GM19099 (cell line): Measurements from ENCODE around the gene GTPBP10.

ENCODE experiments used
- POLR2A ChIP-seq: IDR thresholded peaks from 3 replicates; pipeline ENCODE4 v1.6.1; 2011; ENCODE audit warnings: low read depth; ENCODE audit not compliant: insufficient read length; ENCODE audit errors: extremely low read depth

The GTPBP10 gene, protein sequence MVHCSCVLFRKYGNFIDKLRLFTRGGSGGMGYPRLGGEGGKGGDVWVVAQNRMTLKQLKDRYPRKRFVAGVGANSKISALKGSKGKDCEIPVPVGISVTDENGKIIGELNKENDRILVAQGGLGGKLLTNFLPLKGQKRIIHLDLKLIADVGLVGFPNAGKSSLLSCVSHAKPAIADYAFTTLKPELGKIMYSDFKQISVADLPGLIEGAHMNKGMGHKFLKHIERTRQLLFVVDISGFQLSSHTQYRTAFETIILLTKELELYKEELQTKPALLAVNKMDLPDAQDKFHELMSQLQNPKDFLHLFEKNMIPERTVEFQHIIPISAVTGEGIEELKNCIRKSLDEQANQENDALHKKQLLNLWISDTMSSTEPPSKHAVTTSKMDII

DNA sequence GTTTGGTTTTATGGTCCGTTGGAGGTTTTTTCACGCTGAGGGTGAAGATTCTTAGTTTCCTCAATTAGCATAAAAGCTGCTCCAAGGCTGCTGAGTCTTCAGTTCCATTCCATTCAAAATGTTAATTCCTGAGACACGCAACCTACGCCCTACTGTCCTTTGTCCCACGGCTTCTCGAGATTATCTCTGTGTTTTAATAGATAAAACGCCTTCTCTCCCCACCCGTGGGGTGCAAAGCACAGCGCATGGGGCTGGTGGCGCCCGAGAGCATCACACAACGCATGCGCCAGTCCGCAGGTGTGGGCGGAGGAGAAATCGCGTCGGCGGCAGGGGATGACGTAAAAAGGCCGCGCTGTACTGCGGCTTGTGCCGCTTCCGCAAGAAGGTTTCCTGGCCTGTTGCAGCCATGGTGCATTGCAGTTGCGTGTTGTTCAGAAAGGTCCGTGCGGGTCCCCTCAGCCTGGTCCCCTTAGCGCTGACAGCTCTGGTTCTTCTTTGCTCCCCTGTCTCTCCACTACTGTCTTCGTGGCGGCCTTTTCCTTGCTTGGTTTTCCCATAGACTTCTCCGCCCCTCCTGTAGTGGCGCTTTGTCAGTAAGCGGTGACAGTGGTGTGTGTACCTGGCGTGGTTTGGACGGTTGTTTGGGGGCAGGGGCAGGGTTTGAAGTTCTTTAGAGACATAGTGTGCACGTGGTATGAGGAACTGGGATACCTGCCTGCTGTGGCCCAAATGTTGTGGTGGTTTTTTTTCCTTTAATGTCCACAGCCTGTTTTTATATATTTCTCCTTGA, at the start of gene GTPBP10:
Gene GTPBP10, plus strand, starts transcription at position 381 of the 790 bp plus-strand sequence. Its CDS starts 26 bp downstream, at position 407.
- peak; percentile 90 for TF ChIP-seq POLR2A

DNA sequence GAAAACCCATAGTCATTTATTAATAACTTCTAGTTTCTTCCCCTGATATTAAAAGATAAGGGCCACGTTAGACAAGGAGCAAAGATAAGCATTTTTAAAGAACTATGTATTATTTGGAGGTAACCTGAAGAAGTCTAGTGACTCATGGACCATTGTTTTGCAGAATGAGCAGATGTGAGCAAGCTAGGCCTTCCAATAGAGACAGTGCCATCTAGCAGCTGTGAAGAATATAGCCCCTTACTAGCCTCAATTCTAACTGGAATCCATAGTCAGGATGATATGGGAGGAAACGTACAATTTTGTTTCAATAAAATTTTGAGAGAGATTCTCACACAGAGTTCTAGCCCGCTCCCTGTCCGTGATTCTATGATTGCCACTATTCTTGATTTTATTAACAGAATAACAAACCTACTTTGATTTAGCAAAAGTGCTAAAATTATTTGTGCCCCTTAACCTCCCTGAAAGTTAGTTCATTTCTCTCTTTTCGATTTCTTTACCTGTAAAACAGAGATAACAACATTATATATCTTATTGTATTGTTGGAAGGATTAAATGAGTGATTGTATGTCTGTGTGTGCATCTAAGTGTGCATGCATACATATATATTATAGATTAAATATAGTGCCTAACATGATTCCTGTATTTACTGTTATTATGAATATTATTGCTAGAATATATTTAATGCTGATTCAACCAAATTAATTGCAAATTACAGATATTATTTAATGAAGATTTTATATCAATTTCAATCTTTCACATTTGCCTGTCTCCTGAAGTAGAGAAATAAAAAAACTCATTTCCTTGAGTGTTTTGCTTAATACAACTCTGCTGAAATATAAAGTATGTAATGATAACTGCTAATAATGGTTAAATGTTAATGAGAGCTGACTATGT, 48.1 kb upstream of the GTPBP10 start:
- no peak for TF ChIP-seq POLR2A

DNA sequence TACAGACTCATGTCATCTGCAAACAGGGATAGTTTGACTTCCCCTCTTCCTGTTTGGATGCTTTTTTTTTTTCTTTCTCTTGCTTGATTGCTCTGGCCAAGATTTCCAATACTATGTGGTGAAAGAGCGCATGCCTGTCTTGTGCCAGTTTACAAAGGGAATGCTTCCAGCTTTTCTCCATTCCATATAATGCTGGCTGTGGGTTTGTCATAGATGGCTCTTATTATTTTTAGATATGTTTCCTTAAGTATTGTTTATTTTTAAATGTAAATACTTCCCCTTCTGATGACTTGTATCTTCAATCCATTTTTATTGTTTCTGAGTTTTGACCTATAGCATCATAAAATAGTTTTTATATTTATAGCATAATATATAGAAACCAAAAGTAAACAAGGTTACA, 43.3 kb upstream of the GTPBP10 start:
- no peak for TF ChIP-seq POLR2A

DNA sequence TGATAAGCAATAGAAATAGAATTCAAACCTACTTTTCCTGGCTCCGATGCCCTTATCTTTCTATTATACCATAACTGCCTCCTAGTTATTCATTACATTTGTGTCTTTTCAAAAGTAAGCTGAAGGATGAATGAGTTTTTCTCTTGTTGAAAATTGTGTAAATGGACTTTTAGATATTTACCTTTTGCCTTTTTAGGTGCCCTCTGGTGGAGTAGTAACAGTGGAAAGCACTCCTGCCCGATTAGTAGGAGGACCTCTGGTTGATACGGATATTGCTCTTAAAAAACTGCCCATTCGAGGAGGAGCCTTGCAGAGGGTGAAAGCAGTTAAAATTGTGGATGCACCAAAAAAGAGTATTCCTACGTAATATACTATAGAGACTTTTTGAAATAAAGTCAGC, 36.6 kb upstream of the GTPBP10 start:
- TF ChIP-seq POLR2A, result no peak

DNA sequence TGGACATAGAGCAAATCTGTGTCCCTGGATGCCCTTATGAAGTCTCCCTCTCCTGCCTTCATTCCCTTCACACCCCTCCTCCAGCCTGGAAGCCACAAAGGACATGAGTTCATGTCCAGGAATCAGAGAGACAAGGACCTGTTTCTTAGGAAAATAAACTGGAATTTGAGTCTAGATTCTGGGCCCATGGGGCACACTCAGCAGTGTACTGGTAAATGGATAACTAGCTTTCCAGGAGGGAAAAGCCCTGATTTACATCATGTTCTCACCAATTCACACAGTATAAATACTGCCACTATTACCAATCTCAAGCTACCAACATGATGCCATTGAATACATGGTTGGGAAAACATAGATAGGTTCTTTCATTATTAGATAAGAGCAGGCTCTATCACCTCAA, 35.3 kb upstream of the GTPBP10 start:
- no peak for TF ChIP-seq POLR2A

DNA sequence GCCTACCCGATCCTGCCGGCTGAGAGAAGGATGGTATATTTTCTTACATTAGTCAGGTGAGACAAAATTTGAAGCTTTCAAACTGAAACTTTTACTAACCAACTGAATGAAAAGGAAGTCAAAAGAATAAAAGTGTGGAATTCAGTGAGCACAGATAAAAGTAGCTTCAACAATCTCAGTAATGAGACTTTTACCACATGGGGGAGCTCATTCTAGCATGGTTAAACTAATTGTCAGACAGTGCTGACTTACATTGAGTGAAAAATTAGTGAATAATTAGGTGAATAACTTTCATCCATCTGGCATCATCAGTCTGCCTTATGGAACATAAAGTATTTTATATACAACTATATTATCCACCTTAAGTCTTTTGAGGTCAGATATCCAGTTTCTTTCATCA, 33.8 kb upstream of the GTPBP10 start:
- no peak for TF ChIP-seq POLR2A

GRCh38 chr7:90313907-90314306, 32.6 kb upstream of the GTPBP10 start:
- no peak for TF ChIP-seq POLR2A

- no peak for TF ChIP-seq POLR2A
Observed at GRCh38 chr7:90320014-90320413, 26.5 kb upstream of the GTPBP10 start.

DNA sequence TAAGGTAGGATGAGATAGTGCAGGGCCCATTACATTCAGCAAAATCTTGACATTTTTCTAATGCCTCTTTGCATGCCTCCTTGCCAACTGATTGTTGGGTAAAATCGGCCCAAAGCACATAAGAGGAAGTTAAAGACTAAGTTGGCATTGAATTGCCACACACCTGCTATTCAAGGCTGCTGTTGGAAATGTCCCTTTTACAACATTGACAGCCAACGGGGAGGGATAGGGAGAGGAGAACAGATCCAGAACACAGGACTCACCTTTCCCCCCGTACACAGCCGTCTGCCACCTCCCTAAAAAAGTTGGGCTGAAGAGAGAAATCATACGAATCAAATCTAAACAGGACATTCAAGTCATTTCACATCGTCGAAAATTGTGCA, 26.1 kb upstream of the GTPBP10 start:
- no peak for TF ChIP-seq POLR2A

DNA sequence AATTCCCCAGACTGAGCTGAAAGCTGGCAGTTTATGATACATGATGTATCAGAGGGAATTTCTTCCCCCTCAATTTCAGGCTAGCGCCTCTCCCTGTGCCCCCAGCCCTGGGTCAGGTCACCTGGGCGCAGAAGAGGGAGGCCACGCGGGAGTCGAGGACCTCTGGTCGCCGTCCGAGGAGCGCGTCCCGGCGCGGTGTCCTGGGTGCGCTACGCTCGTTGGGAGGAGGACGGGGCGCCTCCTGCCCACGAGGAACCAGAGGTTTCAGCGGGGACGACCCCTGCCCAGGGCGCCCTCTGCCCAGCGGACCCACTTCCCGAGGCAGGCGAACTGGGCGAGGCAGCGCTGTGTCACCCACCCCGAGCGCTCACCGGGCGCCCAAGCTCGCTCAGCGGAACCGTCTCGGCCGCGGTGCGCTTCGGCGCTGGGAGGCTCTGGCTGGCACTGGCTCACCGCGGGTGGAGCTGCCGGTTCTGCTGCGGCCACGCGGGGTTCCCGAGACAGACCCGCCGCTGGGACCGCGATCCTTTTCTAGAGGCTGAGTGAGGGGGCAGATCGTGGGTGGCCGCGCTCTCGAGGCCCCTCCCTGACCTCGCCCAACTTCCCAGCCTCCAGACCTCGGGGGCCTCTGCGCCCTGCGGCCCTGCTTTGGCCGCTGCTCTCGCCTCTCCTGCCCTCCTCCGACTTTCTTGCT, 25.6 kb upstream of the GTPBP10 start, which contains the start of gene FAM237B:
Gene FAM237B, minus strand, starts transcription at position 504 of the 694 bp plus-strand sequence. CDS start 1,556 bp downstream, outside the sequence.
- no peak for TF ChIP-seq POLR2A

DNA sequence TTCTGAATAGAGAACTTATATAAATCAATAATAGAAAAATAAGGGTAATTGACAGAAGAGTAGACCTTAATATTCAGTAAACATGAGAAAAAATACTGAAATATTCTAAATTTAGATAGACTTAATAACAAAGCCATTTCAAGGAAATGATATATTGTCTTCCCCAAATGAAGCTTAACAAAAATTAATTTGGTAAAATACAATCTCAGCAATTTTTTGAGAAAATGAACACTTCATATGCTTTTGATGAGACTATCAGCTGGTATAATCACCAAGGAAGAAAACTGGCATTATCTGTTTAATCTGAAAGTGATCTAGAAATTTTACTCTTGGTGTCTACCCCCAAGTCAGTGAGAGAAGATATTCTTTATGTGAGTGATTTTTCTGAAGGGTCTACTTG, 23.7 kb upstream of the GTPBP10 start:
- TF ChIP-seq POLR2A, result no peak

- TF ChIP-seq POLR2A, result no peak
Observed at GRCh38 chr7:90326500-90326899, 20.0 kb upstream of the GTPBP10 start.

GRCh38 chr7:90334193-90334843, 12.2 kb upstream of the GTPBP10 start:
- TF ChIP-seq POLR2A, result no peak

DNA sequence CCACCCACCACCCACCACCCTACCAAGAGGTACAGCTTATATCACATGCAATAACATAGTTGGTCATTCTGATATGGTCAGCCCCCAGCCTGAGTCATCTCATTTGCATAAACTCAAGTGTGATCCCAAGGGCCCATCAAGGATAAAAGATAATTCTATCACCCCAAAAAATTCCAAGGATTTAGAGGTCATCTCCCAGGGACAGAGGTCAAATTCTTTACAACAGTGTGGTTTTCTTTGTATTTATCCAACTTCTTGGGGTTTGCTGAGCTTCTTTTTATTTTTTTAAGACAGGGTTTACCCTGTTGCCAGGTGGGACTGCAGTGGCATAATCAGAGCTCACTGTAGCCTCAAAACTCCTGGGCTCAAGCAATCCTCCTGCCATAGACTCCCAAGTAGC, 9.4 kb upstream of the GTPBP10 start:
- TF ChIP-seq POLR2A, result no peak

DNA sequence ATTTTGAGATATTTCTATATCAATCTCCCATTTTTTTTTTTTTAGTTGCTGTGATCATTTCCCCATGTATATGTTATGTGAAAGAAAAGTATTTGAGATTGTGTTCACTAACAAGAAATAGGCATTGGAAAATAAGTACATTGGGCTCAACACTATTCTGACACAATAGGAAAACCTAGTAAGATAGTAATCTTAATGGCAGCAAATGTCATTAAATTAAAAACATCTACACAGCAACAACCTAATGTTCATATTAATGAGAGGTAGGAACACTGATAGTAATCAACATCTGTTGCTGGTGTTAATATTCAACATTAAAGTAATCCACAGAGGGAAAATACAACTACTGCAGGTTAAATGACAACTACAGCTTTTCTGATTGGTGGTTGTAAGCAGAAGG, 1.5 kb upstream of the GTPBP10 start:
- TF ChIP-seq POLR2A, result no peak
